Breast epithelium (tissue), 4 donors: Measurements from ENCODE around the gene EHMT1. TPM values are rescaled to one million over a fixed set of nuclear protein-coding genes. Genes with fewer than 3 reads are reported as not detected.

Experiments used
- DNase-seq, 2 donors: peaks; one replicate each; pipeline ENCODE4 v3.0.0-alpha.2; 2019; ENCODE audit warnings: low spot score in 2 of 2
- H3K27ac ChIP-seq, 2 donors: fragments of 200-600 bp; sonication (generic) in 1 of 2; one replicate each; pipeline ENCODE4 v1.5.1; 2016 to 2019; ENCODE audit warnings: mild to moderate bottlenecking in 1 of 2
- H3K27me3 ChIP-seq, 2 donors: fragments of 200-600 bp; sonication (generic) in 1 of 2; one replicate each; pipeline versions ENCODE4 v1.5.1 to v1.6.0; 2017 to 2019; ENCODE audit warnings: control low read depth in 1 of 2, mild to moderate bottlenecking in 1 of 2
- H3K36me3 ChIP-seq: fragments of 200-600 bp; one replicate; pipeline ENCODE4 v1.5.1; 2019
- H3K4me1 ChIP-seq, 2 donors: fragments of 200-600 bp; sonication (generic); one replicate each; pipeline ENCODE4 v1.5.1; 2016 to 2019; ENCODE audit warnings: control low read depth in 1 of 2
- H3K4me3 ChIP-seq, 3 donors: fragments of 200-600 bp; sonication (generic); 1 replicate in 2 of 3; 2 replicates in 1 of 3; pipeline ENCODE4 v1.5.1; 2016 to 2019; ENCODE audit warnings: mild to moderate bottlenecking in 3 of 3, moderate library complexity in 2 of 3
- H3K9me3 ChIP-seq, 2 donors: fragments of 200-600 bp; sonication (generic) in 1 of 2; one replicate each; pipeline ENCODE4 v1.5.1; 2016 to 2019; ENCODE audit warnings: control low read depth in 1 of 2
- POLR2A ChIP-seq: fragments of 450-650 bp; IDR thresholded peaks from one replicate; pipeline ENCODE4 v1.6.1; 2016; ENCODE audit warnings: antibody characterized with exemption, mild to moderate bottlenecking, moderate library complexity
- POLR2AphosphoS5 ChIP-seq, 3 donors: sonication (generic); formaldehyde crosslinking; IDR thresholded peaks; one replicate each; pipeline ENCODE4 v1.6.1; 2017; ENCODE audit warnings: antibody characterized with exemption in 3 of 3
- intact Hi-C: fragments of 100-400 bp; cut with DNase I; formaldehyde crosslinking; loops from one replicate; pipeline ENCODE4 v1.15.1; 2023; ENCODE audit warnings: low total_unique reads
- total RNA-seq, 3 donors: library from RNA; depleted of rRNA; stranded (reverse); fragments of >200 nt; gene quantifications; one replicate each; pipeline ENCODE4 v1.1.0, GENCODE V29; 2016
- TF ChIP-seq, protein P1 (sequence below), 3 donors: fragments of 450-650 bp; IDR thresholded peaks; one replicate each; pipeline ENCODE4 v1.5.1; 2016 to 2017; ENCODE audit warnings: antibody characterized with exemption in 3 of 3, mild to moderate bottlenecking in 3 of 3, moderate library complexity in 3 of 3

EHMT1 gene
- total RNA-seq, 3 donors from 2014 or later, result 63.7 to 113 (median 91.2) TPM

DNA sequence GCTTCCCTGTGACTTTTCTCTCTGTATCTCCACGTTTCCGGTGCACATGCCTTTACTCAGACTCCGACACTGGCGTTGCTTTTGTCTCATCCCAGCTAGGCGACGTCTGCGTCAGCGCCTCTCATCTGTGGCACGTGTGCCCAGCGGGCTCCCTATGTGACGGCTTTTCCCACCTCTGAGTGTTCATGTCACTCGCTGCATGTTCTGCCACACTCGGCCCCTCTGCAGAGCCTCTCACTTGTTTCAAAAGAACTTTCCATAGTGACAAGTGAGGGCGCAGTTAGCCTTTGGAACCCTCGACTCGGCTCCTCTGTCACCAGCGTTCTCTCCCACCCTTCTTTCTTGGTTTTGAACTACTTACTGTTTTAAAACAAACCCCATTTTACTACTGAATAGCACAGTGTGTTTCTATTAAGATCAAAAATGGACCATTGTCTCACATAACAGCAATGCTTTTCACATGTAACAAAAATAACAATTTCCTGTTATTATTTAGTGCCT is 145.4 kb downstream of the EHMT1 start:
- Histone ChIP-seq H3K27ac (peak overlapping the region in 1 of 2 donors; percentile 25), H3K36me3 (no peaks in the 10 kb centered on the region), H3K9me3 (no peaks in the 10 kb centered on the region), H3K27me3 (no peaks in the 10 kb centered on the region), H3K4me3 (no peak overlapping the region), H3K4me1 (no peaks in the 10 kb centered on the region)
- no peak for DNase-seq
- intact Hi-C loops, result no loop called here
- TF ChIP-seq POLR2AphosphoS5 (IDR thresholded peaks at IDR 0.05) (no peak), POLR2A (no peak)
- TF ChIP-seq, protein P1, sequence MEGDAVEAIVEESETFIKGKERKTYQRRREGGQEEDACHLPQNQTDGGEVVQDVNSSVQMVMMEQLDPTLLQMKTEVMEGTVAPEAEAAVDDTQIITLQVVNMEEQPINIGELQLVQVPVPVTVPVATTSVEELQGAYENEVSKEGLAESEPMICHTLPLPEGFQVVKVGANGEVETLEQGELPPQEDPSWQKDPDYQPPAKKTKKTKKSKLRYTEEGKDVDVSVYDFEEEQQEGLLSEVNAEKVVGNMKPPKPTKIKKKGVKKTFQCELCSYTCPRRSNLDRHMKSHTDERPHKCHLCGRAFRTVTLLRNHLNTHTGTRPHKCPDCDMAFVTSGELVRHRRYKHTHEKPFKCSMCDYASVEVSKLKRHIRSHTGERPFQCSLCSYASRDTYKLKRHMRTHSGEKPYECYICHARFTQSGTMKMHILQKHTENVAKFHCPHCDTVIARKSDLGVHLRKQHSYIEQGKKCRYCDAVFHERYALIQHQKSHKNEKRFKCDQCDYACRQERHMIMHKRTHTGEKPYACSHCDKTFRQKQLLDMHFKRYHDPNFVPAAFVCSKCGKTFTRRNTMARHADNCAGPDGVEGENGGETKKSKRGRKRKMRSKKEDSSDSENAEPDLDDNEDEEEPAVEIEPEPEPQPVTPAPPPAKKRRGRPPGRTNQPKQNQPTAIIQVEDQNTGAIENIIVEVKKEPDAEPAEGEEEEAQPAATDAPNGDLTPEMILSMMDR (IDR thresholded peaks at IDR 0.05), result no peak

DNA sequence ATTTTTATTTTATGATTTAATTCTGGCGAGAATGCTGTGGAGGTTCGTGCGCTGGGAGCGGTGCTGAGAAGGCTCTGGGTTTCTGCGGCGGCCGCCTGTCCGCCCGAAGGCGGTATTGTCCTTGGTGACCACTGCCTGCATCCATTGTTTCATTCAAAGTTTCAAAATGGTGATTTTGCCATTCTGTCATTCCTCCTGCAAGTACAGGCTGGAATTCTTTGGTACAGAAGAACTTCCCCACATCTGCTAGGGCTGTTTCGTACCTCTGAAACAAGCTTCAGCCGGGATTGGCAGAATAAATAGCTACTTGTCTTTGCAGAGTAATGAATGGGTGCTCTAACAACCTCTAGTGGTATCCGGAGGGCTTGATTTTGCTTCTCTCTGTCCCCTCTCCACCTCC is 146.2 kb downstream of the EHMT1 start:
- no peaks in the 10 kb centered on the region for H3K36me3 ChIP-seq
- intact Hi-C loops, result no loop called here

DNA sequence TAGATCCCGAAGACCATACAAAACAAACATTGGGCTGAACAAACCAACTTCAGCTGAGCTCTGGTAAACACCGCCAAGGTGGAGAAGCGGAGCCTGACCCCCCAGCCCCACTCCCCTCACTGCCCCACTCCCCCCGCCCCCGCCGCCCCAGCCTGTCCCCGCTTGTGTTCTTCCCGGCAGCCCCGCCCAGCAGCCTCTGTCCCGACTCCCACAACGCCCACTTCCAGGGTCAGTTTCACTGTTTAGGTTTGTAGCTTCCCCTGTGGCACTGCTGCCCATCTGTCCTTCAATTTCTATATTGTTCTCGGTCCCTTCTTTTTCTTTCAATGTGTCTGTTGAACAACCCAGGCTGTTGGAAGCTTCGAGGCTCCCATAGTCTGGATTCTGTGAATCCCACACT is 146.7 kb downstream of the EHMT1 start:
- Histone ChIP-seq H3K27ac (no peak overlapping the region), H3K4me1 (no peaks in the 10 kb centered on the region), H3K9me3 (no peaks in the 10 kb centered on the region), H3K4me3 (no peak overlapping the region), H3K36me3 (no peaks in the 10 kb centered on the region), H3K27me3 (no peaks in the 10 kb centered on the region)
- TF ChIP-seq, protein P1 (IDR thresholded peaks at IDR 0.05), result no peak
- no peak for TF ChIP-seq POLR2A
- TF ChIP-seq POLR2AphosphoS5 (IDR thresholded peaks at IDR 0.05), result no peak
- intact Hi-C loops, result no loop called here
- DNase-seq, result no peak

More for the DNA sequence above, 146.2 kb downstream of the EHMT1 start:
- TF ChIP-seq POLR2A, result no peak
- no peak for TF ChIP-seq POLR2AphosphoS5 (IDR thresholded peaks at IDR 0.05)
- TF ChIP-seq, protein P1 (IDR thresholded peaks at IDR 0.05), result no peak
- H3K9me3 ChIP-seq, result no peaks in the 10 kb centered on the region
- no peak for DNase-seq
- H3K27me3 ChIP-seq, result no peaks in the 10 kb centered on the region
- no peak overlapping the region for H3K4me3 ChIP-seq
- no peaks in the 10 kb centered on the region for H3K4me1 ChIP-seq
- no peak overlapping the region for H3K27ac ChIP-seq

DNA sequence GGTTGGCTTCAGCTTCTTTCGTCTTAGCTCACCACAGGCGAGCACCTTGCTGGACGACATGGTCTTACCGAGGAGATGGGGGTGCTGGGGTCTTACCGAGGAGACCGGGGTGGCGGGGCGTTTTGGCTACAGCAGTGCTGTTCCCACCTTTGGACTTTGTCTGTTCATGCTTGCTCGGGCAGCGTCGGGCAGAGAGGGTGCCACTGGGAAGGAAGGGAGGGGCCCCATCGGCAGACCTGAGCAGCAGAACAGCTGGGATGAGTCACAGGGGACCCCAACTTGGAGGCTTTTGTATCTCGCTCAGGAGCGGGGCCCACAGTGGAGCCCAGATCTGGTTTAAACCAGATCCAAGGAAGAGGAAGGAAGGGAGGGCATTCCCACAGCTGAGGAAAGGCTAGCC is 152.8 kb downstream of the EHMT1 start:
- H3K4me3 ChIP-seq, result no peak overlapping the region
- H3K27me3 ChIP-seq, result no peaks in the 10 kb centered on the region
- H3K4me1 ChIP-seq, result no peaks in the 10 kb centered on the region
- intact Hi-C loops, result no loop called here
- DNase-seq, result no peak
- H3K36me3 ChIP-seq, result no peaks in the 10 kb centered on the region
- H3K27ac ChIP-seq, result no peak overlapping the region
- no peak for TF ChIP-seq POLR2A
- no peak for TF ChIP-seq POLR2AphosphoS5 (IDR thresholded peaks at IDR 0.05)
- TF ChIP-seq, protein P1 (IDR thresholded peaks at IDR 0.05), result no peak
- no peaks in the 10 kb centered on the region for H3K9me3 ChIP-seq

DNA sequence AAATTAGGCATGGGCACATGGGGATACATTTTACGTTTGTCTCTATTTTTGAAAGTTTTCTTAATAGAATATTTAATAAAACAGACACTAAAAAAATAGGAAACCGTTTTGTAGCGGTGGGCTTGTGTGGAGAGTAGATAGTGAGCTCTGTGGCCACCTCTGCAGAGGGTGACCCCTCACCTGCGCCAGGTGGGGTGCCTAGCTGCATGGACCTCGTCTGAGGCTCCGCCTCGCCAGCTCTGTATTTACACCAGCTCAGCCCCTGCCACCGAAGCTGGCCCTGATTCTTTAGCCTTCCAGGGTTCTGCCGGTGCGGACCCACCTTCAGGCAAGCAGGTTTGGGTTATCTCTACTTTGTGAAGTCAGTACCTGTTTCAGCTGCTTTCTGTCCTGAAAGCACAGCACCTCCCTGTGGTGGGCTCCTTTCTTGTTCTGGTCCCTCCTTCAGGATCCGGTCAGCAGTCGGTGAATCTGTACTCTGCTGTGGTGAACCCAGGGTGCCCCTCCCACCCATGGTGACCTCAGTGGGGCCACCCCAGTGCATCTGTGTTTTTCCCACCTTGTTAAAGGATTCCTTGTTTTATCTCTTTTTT is 153.6 kb downstream of the EHMT1 start:
- intact Hi-C loops, result no loop called here
- Histone ChIP-seq H3K9me3 (no peaks in the 10 kb centered on the region), H3K27ac (no peak overlapping the region), H3K4me1 (no peaks in the 10 kb centered on the region), H3K36me3 (no peaks in the 10 kb centered on the region), H3K27me3 (no peaks in the 10 kb centered on the region), H3K4me3 (no peak overlapping the region)
- no peak for DNase-seq
- TF ChIP-seq POLR2AphosphoS5 (IDR thresholded peaks at IDR 0.05) (no peak), POLR2A (no peak)
- TF ChIP-seq, protein P1 (IDR thresholded peaks at IDR 0.05), result no peak
